Heart left ventricle (tissue), 13 donors: Measurements from ENCODE around the gene PUS3.

Experiments
- CTCF ChIP-seq, 12 donors: fragments of 200-600 bp; sonication (generic) in 4 of 12; IDR thresholded peaks; one replicate each; pipeline versions ENCODE4 v1.5.0 to v1.8.0; 2018 to 2022; ENCODE audit warnings: antibody characterized with exemption in 12 of 12, mild to moderate bottlenecking in 5 of 12
- POLR2A ChIP-seq, 2 donors: fragments of 450-650 bp; IDR thresholded peaks; one replicate each; pipeline ENCODE4 v1.6.1; 2017; ENCODE audit warnings: antibody characterized with exemption in 2 of 2, mild to moderate bottlenecking in 2 of 2, moderate library complexity in 2 of 2
- donor health status: ischemic (EF 13 %, LVEDD 7.1; RV severe dilation, severe dysfunction).
- donor health status: DM: no; HTN: yes; CAD: no.
- donor health status: DM: no; HTN: no; CAD: no.
- donor health status: ischemic (EF 25% LVEDD 6.9; RV normal size, moderate dysfunction).
- donor health status: ischemic (EF 25% LVEDD 5.7; RV mildly dilated, moderate dysfunction).
- donor health status: ischemic (EF 35%, LVEDD 5.7; RV mildly dilated, moderate dysfunction).
- donor health status: nonischemic (EF 11% LVEDD 7.7; RV severe dilation, severe dysfunction).
- donor health status: DM: yes; HTN: yes; CAD: no.
- donor health status: PGD.
- donor health status: ischemic (EF 29% LVEDD 5.4; RV normal size, mild dysfunction).
- donor health status: nonischemic (EF 23%, LVEDD 6.1; RV moderate dilation, normal function).

DNA sequence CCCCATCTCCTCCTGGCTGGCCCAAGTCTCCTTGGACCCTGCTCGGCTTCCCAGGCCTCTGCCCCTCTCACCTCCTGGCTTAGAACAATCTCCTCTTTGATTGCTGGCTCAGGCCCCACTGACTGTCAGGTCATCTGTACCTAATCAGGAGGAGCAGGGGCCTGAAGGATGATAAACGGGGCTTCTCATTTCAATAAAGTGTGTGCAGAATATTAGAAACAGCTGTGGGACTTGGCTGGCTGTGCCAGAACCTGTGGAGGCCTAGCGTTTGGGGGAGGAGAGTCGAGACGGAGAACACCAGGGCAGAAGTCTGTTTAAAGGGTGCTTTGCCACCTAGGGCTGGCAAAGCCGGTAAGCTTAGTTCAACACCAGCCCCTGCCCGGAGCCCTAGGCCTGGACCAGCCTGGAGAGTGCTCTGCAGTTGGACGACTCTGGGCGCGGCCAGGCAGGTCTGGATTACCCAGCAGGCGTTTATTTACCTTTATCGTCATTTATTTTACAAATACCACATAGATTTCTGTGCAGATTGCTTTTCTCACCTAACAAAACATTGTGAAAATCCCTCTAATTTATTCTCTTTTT, 32.7 kb upstream of the PUS3 start:
- TF ChIP-seq CTCF (IDR thresholded peaks at IDR 0.05) (no peak), POLR2A (IDR thresholded peaks at IDR 0.05) (no peak)
